Stimulated activated CD4-positive, alpha-beta T cell treated with anti-CD3 and anti-CD28 coated beads, Interleukin-15, amount 100 ng/mL, for 1 hour (primary cell): Measurements from ENCODE around the gene TST.

Experiments used
- DNase-seq, 2 donors: peaks; one replicate each; pipeline ENCODE4 v3.0.0-alpha.2; 2020; ENCODE audit warnings: low read depth in 1 of 2, low spot score in 1 of 2

The TST gene

DNA sequence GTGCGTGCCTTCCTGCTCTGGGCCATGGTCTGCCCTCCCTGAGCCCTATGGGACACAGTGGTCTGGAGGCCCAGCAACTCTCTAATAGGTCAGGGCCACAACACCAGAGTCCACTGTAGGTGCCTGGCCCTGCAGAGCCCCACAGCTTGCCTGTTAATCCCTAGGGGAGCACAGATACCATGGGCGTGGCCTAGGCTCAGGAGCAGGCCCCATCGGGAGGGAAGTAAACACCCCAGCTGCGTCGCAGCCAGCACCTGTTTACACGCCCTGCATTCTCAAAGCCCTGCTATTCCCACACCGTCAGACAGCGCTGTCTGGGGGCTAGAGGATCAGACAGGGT, 34.8 kb upstream of the TST start:
- no peak for DNase-seq

DNA sequence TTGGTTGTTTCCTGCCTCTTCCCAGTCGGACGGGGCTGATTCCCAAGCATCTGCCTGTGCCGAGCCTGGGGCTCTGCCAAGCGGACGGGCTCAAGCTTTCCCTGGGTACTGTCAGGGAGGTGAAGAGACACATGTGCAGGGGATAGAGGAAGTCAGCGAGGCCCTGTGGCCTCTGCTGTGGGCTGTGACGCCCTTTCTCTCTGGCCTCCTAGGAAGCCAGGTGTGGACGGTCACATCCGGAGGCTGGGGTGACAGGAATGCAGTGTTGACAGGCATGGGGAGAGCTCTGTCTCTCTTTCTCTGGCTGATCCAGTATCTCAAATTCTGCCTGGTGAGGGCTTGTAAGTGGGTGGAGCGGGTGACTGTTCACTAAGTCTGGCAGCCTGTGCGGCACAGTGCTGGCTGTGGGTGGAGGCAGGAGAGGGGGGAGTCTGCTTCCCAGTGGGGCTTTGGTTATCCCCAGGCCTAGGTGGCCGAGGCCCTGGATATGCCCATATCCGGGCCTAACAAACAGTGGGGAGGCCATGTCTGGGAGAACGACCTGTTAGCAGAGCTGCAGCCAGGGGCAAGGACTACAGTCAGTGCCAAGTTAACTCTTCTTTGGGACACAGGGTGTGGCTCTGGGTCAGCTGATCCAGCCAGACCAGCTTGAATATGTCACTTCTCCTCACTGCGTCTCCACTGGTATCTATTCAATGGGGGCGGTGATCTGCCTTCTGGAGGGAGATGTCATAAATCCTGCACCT, 34.2 kb upstream of the TST start:
- DNase-seq = no peak

DNA sequence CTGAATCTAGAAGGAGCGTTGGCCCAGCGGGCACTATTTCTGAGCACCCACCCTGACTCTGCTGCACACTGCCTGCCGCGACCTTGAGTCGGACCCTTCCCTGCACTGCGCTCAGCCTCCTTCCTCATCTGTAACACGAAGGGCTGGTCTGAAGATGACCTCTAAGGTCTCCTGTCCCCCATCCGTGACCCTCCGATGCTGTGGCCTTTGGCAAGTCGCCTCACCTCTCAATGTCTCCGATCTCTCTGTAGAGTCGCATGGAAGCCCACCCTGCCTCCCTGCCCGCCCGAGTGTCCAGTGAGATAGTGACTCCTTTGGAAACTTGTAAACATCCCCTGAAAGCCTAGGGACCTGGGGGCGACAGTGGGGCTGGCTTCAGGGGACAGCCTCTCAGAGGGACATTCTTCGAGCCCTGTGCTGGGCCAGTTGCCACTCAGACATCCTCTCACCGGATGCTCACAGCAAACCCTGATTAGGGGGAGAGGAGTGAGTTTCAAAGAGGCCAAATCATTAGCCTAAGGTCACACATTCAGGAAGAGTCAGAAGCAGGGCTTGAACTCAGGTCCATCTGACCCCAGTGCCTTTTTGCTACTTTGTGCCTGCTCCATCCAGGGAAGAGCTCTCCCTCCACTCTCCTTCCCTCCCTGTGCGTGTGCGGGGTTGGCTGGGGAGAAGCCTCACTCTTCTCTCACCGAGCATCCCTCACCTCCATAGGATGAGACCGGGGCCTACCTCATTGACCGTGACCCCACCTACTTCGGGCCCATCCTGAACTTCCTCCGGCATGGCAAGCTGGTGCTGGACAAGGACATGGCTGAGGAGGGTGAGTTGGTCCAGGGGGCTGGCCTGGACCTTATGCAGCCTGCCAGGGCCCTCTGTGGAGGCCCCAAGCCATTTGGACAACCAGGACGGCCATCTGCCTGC, 33.4 kb upstream of the TST start:
- no peak for DNase-seq

DNA sequence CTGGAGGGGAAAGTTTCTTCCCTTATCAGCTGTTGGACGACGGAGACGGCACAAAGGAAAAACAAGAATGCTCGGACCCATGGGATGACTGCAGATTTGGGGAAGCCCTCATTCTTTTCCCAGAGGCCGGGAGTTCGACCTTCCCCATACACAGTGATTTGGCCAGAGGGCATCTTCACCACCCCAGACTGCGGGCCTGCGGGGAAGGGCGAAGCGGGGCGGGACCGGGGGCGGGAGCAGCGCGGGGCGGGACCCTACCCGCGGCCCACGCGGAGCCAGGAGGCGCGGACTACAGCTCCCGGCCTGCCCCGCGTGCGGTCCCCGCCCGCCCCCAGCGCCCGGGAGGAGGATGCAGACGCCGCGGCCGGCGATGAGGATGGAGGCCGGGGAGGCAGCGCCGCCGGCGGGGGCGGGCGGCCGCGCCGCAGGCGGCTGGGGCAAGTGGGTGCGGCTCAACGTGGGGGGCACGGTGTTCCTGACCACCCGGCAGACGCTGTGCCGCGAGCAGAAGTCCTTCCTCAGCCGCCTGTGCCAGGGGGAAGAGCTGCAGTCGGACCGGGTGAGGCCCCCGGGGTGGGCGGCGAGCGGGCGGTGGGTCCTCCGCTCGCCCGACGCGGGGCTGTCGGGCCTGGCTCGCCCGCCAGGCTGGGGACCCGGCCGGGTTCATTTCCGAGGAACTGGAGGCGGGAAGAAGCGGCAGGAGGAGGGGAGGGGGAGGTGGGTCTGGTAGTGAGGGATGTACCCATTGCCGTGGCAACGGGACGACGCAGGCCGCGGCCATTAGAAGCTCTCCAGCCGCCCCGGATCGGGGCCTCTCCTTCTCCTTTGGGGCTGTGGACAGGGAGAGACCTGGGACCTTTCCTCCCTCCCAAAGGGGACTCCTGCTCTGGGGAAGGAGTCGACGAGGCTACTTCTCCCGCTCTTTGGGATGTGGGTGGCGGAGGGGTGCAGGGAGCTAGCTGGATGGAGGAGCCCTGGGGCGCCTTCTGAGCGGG, 32.4 kb upstream of the TST start, which contains the start of gene KCTD17:
KCTD17 (plus strand) TSS at position 352 of the 995 bp plus-strand sequence; CDS start at position 371, 19 bp downstream.
- DNase-seq = peak; percentile 60 to 66

DNA sequence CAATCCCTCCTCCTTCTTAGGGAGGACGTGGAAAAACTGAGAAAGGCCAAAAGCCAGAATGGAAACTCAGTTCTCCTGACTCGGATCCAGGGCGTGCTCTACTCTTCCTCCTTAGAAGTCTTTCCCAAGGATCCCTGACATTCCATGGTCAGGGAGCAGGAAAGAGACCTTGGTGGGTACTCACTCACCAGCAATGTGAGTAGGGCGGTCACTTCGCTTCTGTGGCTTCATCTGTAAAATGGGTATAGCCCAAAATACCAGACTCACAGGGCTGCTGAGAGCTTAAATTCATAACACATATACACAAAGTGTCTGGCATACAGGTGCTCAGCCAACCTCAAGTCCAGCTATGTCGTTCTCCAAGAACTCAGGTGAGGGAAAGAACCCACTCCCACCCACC, 31.7 kb upstream of the TST start:
- no peak for DNase-seq

DNA sequence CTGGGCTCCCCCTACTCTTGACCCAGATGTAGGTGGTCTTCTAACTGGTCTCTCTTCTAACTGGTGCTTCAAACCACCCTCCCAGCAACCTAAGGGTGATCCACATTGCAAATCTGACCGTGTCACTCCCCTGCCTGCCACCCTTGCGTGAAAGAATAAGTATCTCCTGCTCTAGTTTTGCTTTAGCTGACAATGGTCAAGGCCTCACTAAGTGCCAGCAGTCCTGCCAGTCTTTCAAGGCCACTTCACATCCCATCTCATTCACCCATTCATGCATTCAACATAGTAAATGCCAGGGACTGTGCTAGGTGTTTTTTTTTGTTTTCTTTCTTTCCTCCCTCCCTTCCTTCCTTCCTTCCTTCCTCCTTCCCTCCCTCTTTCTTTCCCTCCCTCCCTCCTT, 30.0 kb upstream of the TST start:
- no peak for DNase-seq

DNA sequence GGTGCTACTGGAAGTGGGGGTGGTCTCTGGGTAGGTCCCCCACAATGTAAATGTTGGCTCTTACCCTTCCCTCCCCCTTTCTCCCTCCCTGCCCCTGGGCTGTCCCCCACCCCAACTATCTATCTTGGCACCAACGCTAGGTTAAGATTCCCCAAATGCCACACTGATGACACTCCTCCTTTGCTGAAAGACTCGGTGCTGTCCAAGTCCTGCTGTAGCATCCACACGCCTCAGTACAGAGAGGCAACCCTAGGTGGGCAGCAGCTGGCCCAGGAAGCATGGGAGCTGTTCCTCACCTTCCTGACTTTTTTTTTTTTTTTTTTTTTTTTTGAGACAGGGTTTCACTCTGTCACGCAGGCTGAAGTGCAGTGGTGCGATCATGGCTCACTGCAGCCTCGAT, 28.9 kb upstream of the TST start:
- no peak for DNase-seq

DNA sequence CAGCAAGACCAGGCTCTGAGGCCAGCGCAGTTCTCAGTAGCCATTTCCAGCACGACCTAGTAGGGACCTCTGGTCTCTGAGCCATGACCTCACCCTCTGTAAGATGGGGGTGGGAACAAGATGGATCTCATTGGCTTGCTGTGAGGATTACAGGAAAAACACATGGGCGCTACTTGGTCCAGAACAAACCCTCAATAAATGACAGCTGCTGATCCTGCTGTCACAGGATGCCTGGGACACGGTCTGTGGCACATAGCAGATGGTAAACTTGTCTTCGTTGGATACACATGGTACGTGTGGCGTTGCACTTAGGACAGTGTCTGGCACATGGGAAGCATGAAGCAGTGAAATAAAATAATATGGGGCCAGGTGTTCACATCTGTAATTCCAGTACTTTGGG, 27.8 kb upstream of the TST start:
- DNase-seq = no peak

DNA sequence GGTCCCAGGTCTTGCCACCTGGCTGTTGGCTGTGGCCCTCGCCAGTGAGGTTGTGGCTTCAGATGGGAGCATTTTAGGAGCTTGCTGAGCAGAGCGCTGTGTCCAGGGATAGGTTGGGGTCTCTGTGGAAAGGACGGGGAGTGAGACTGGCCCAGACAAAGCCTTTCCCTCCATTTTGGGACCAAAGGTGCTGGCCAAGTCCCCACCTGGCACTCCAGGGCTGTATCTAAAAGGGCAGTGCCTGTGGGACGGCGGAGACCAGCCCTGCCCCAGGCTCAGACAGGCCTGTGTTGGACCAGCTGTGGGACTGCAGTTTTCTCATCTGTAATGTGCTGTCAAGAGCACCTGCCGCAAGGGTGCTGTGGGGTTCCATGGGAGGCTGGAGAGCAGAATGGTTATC, 27.3 kb upstream of the TST start:
- DNase-seq = no peak

DNA sequence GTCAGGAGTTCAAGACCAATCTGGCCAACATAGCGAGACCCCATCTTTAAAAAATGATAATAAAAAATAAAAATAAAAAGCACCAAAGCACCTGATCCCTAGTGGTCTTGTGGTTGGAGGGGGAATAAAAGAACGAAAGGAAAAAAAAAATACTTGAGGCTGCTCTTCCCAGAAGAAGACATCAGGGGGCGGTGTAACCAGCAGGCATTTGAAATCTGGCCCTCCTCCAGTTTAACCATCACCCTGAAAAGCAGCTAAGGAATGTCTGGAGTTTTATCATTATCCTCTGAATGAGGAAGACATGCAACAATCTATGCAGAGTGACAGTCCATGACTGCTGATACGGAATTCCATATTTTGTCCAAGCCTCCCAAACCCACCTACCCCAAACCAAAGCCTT, 26.7 kb upstream of the TST start:
- DNase-seq = no peak

DNA sequence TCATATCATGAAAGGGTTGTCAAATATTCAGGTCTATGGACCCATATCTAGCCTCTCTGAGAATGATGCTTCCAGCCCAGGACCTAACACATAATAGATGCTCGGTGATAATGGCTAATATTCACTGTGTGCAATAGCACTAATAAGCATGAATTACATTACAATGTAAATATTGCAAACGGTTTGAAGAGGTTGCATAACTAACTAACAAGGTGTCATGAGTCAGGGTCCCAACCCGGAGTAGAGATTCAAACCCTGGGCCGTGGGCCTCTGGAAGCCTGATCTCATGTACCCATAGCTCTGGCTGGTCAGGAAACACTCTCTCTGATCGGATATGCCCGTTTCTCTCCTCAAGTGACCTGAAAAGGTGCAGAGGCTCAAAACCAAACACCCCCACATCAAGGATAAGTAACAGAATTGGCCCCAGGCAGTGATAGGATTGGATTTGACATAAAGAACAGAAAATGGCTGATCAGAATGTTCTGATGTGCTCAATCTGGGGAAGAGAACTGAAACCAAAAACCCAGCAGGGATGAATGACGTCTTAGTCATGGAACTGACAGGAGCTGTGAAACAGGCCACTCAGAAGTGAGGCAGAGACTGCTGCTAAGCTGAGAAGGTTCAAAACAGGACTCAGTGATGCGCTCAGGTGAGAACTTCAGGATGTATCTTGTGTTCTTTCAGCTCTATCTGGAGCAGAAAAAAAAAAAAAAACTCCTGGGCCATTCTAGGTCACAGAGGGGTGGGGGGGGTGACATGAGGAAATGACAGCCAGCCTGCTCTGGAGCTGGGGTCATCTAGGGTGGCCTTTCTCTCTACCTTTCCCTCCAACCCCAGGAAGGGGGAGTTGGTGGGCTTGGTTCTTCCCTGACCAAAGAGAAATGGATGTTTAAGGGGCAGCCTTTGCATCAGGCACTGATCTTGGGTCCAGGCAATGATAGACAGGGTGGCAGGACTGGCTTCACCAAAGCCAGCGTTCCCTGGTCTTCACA, 25.7 kb upstream of the TST start:
- DNase-seq = no peak

DNA sequence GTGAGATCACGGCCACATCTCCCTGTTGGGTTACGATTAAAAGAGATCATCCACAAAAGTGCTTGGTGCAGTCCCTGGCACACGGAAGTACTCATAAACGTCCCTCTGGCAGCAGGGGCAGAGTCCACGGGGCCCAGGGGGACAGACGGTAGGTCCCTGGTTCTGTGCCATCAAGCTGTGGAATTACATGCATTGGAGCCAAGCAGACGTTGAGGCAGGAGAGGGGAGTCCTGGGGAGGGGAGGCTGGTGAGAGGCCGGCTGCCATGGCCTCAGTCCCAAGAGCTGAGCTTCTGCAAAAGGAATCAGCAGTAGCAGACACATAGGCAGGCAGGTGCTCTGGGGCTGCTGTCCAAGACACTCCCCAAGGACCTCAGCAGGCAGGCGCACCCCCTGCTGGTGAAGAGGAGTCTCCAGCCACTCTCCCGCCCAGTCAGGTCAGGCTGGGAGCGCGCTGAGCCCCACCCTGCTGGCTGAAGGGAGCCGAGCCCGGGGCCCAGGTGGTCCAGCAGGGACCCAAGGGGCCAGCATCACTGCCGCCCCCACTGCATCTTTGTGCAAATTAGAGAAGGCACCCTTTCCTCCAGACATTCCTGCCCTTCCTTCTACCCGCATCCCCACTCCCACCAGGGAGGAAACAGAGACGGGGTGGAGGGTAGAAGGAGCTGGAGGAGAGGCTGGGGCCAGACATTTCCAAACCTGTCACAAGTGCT, 24.7 kb upstream of the TST start:
- DNase-seq = no peak

DNA sequence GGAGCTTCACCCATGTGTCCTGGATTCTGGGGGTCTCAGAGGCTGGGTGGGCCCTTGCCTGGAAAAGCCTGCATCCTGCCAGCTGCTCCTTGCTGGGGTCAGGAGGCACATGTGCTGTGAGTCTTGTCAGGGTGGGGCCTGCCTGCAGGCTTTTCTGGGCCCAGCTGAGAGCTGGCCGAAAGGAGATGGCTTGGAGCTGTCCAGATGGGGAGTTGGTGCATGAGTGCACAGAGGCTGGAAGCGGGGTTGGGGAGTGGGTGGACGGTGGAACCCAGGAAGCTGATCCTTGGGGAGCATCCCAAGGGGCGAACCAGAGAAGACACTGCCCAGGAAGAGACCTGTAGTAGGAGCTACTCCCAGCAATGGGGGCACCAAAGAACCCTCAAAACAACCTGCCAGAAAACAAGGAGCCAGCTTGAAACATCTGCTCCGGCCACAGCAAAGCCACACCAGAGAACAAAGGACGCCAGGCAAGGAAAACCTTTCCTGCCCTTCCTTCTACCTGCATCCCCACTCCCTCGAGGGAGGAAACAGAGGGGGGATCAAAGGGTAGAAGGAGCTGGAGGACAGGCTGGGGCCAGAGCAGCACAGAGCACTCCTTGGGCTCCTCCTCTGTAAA, 24.1 kb upstream of the TST start:
- DNase-seq = no peak

DNA sequence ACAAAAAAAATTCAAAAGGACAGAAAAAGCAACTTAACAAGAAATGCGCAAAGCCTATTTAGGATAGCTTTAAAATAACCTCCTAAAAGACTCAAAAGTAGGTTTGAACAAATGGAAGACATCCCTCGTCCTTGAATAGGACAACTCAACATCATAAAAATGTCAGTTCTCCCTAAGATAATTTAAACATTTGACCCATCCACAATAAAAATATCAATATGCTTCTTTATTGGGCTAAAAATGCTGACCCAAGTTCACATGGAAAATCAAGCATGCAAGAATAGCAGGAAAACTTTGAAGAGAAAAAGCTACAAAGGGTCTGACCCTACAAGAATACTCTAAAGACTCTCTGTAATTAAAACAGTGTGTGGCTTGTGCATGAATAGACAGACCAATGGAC, 20.2 kb upstream of the TST start:
- DNase-seq = no peak

DNA sequence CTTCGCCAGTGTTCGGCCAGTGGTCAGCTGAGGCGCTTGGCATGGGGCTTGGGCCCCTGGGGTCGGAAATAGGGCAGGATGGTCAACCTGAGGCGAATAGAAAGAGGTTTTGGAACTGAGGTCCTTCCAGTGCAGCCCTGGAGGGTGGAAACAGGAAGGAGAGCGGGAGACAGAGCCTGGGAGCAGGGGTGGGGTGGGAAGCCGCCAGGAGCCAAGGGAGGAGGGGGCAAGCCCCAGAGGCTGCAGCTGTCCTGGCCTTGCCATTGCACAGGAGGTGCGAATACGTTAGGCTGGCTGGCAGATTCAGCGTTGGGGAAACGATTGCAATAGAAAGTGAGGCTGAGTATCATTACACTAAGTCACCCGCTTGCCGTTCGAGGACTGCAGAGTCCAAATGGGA, 18.4 kb upstream of the TST start:
- no peak for DNase-seq

DNA sequence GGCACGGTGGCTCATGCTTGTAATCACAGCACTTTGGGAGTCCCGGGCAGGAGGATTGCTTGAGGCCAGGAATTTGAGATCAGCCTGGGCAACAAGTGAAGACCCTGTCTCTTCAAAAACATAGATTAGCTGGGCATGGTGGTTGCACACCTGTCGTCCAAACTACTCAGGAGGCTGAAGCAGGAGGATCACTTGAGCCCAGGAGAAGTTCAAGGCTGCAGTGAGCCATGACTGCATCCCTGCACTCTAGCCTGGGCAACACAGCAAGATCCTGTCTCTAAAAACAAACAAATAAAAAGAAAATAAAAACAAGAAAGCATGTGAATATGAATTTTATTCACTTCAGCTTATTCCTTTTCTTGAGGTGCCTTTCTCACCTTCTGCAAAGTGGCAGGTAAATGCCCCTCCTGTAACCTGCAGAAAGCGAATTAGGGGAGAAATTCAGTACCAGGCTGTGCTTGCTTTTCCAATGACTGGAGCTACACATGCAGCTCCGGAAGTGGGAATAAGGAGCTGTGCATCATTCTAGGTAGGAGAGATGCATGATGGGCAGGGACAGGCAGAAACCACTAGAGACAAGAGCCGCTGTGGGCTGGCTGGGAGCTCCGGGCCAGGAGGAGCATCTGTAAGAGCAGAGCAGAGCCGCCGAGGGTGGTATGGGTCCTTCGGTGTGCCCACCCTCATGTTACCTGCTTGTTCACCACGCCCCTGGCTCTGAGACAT, 17.6 kb upstream of the TST start:
- DNase-seq = no peak

DNA sequence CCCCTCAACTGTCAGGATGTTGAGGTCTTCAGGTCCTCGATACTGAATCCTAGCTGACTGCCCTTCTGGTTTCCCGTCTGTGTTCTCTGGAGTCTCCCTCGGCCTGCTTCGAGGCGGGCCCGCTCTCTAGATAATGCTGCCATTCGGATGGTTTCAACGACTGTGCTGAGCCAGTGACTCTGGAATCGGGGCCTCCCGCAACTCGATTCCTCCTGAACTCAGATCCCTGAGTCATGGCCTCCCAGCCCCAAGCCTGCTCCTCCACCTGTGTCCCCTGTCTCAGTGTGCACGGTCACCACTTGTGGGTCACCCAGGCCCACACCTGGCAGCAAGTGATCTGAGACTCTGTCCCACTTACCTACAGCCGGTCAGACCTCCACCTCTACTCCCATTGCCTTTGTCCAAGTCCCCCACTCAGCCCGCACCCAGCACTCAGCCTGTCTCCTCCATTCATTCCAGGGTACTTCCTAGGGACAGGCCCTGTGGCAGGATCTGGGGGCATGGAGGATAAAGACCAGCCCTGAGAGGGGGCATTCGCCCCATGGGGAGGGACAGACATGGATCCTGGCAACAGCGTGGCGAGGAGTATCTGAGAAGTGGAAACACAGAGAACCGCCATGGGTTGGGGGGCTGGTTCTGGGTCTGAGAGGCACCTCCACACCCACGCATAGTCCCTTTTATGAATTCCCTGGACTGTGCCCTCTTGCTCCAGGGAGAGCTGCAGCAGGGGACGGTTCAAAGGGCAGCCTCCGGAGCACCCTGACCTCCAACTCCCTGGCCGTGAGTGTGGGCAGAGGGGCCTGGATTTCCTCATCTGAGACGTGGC, 14.6 kb upstream of the TST start:
- no peak for DNase-seq
